ENCODE measurements around the gene CRTC1.
"Not testable (repeated sequence)": the region's sequence is repeated elsewhere in the genome, so short reads cannot be mapped to it uniquely, and the experiment has no call there.

CRTC1 gene

DNA sequence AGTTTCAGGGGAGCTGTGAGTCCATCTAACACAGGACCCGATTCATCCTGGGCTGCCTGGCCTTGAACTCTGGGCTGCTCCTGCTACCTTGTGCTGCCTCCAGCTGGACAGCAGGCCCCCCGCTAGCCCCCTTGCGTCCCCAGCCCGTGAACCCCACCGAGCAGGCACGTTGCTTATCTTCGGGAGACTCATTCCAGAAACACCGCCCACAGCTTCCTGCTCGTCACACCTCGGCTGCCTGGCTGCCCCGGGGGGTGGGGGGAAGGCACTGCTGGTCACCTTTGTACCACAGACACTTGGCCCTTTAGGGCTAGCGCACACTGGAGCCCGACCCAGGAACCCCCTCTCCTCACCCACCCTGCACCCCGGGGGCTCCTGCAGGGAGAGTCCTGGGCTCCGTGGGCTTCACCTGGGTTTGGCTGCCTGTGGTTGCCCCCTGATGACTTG is 48.1 kb downstream of the CRTC1 start:
- DNase-seq = no peak

DNA sequence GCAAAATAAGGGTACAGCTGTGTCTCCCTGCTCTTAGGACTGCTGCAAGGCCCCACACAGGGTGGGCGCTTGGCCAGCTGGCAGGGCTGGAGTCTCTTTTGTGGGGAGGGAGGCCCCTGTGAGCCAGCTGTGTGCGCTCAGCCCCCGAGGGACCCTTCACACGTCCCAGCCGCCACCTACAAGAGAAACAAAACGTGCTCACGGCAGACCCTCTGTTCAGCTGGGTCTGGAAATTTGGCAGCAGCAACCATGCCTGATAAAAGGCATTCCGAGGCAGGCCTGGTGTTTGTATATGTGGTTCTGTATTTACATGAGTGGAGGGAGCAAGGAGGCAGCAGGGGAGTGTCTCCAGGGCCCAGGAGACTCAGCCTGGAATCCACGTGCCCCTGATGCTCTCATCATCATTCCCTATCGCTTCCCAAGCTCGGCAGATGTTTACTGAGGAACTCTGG is 49.7 kb downstream of the CRTC1 start:
- DNase-seq = no peak

DNA sequence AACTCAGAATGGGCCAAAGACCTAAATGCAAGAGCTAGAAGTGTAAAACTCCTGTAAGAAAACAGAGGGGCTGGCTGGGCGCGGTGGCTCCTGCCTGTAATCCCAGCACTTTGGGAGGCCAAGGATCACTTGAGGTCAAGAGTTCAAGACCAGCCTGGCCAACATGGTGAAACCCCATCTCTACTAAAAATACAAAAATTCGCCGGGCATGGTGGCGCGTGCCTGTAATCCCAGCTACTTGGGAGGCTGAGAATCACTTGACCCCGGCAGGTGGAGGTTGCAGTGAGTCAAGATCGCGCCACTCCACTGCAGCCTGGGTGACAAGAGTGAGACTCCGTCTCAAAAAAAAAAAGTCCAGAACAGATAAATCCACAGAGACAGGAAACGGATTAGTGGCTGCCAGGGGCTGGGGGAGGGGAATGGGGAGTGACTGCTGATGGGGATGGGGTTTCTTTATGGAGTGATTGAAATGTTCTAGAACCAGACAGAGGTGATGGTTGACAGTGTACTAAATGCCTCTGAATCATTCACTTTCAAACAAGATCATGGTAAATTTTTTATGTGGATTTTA is 50.4 kb downstream of the CRTC1 start:
- not testable (repeated sequence) for DNase-seq

DNA sequence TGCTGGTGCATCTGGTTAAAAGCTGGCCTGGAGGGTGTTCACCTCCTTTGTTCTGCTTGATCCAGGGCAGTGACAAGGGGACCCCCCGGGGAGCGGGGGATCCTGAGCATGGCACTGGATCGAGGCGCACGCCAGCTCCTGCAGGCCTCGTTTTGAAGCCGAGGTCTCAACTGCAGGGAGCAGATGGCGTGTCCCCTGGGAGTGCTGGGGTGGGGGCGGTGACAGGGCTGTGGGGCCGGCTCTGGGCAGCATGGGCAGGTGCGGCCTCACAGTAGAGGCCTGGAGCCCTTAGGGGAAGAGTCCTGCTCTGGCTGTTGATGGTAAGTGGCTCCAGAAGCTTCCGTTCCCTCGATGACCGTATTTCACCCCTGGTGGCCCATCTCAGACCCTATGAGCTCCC is 51.8 kb downstream of the CRTC1 start:
- no peak for DNase-seq

DNA sequence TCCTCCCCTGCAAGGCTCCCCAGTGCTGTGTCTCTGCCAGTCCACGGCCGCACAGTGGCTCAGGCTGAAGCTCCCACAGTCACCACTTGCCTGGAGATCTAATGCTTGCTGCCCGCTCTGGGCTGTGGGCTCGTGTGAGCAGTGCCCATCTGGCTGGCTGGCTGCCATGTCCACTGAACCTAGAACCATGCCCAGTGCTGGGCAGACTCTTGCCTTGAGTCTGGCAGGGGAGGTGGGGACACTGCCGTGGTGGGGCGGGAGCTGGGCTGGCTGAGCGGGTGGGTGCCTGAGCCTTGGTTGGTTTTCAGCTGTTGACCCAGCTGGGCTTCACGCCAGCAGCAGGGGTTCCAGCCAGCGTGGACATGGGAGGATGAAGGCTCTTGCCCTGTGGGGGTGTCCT is 52.3 kb downstream of the CRTC1 start:
- no peak for DNase-seq

DNA sequence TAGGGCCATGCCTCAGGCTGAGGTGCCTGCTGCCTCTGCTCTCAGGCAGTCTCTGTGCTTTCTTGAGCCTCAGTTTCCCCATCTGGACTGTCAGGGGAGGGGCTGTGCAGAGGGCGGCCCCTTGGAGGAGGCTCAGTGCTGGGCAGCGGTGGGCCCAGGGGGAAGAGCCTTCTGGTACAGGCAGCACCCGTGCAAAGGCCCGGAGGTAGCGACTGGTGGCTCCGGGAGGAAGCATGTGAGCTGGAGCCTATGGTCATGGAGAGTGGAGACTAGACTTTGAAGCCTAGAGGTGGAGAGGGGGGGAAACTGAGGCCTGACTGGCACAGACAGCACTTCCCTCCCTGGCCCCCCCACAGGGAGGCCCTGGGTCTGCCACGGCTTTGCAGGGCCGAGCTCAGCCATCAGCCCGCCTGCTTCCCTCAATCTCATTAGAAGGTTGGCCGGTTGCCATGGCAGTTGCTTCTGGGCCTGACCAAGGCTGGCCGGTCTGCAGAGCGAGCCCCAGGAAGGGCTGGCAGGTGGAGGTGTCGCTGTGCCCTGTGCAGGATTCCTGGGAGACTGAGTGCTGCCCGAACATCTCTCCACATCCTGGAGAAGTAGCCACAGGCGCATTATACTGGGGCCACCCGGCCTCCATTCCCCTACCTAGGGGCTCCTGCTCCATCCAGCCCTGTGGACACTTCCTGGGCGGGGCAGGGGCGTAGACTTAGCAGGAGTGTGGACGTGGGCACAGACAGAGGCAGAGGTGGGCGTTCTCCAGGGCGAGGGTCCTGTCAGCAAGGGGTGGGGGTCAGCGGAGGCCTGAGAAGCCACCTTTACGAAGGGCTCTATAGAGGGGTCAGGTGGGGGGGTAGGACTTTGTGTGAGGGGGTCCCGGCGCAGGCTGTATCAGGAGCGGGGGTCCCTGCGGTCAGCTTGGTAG is 53.2 kb downstream of the CRTC1 start:
- DNase-seq = no peak

DNA sequence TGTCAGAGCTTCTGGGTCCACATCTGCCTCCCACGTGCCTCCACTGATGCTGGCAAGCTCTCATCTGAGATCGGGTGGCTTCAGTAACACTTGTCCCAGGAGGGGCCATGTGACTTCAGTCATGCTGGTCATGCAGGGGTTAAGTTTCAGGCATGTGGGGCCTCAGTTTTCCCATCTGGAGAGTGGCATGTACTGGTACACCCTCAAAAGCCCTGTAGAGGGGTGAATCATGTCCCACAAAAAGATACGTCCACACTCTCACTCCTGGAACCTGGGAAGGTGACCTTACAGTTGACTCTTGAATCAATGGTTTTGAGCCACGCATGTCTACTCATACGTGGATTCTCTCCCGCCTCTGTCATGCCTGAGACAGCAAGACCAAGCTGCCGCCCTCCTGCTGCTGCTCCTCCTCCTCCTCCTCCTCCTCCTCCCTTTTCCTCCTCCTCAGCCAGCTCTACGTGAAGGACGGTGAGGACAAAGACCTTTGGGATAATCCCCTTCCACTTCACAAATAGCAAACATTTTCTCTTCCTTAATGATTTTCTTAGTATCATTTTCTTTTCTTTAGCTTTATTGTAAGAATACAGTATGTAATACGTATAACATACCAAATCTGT is 54.0 kb downstream of the CRTC1 start:
- DNase-seq = no peak

DNA sequence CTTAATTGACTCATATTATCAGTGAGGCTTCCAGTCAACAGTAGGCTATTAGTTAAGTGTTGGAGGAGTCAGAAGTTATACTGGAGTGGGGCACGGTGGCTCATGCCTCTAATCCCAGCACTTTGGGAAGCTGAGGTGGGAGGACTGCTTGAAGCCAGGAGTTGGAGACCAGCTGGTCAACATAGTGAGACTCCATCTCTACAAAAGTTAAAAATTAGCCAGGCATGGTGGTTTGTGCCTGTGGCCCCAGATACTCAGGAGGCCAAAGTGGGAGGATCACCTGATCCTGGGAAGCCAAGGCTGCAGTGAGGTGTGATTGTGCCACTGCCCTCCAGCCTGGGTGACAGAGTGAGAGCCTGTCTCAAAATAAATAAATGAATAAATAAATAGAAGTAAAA is 54.5 kb downstream of the CRTC1 start:
- DNase-seq = no peak

DNA sequence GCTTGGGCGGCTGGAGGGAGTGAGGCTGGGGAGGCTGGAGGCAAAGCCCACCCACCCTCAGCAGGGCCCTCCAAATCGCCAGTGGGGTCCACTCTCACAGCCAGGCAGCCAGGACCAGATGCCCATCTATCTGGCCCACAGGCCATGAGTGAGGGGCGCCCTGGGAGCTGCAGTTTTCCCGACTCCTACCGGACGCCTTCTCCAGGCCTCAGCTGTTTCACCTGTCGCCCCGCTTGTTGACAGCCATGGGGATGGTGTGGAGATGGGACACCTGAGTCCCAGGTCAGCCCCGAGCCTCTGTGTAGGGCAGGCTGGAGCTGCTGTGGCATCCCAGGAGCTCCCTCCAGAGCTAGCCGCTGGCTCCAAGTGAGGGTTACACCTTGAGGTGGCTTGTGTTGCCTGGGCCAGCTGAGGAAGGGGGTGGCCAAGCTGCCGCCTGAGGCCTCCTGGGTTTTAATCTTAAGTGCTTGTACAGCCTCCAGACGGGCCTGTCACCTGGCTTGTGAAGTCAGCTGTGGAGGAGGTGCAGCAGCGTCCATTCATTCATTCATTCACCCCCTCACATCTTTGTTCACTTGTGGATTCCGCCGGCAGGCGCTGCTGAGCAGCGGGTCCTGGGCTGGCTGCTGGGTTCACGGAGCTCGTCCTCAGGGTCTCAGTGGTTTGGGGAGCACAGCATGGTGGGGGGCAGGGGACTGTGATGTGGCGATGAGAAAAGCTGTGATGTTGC is 55.6 kb downstream of the CRTC1 start:
- DNase-seq = no peak

DNA sequence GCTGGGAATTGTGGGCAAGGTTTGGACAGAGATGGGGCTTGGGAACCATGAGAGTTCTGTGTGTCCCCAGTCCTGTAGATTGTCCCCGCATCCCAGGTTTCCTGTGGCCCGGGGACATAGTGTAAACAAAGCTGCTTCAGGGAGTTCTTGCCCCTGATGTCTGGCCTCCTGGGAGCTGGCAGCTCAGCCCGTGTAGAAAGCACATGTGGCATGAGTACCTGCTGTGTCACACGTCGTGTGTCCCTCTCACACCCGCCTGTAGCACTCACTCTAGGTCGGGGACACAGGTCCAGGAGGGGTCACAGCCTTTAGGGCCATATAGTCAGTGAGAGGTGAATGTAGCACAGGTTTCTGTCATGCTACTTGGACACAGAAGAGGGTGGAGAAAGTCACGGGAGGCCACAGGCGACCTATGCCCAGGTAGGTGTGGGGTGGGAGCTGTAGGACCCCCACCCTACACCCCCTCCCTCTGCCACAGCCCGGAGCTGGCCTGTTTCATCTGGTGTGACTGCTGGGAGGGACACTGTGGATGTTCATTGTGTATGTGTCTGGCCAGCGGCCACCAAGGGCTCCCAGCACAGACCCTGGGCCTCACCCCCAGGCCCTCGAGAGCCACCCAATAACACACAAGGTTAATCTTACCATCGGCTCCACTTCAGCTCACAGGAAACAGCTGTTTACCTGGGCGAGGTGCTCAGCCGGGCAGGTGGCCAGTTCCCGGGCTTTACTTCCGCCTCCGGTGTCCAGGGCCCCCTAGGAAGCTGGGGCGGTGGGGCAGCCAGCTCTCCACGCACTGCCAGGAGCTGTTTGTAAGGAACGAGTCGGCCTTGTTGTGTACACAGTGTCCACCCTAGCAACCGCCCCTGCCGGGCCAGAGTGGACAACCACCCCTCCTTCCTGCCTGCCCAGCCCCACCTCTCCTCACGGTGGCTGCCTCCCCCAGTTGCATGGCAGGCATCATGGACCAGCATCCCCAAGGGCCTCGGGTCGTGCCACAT is 57.9 kb downstream of the CRTC1 start:
- no peak for DNase-seq

DNA sequence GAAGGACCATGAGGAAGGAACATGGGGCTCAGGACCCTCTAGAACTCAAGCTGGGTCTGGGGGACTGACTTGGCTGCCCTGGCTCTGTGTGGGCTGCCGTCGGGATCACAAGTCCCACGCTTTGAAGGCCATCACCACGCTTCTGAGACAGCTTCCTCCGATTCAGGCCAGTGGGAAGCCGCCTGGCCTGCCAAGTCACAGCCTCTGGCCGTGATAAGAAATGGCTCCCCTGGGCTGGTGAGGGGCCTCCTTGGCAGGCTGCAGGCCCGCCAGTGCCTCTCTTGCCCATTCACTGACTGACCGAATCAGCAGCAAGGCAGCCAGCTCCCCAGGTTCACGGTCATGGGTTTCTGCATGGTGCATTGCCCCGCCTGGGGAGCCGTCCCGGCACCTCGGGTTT is 58.8 kb downstream of the CRTC1 start:
- DNase-seq = no peak

DNA sequence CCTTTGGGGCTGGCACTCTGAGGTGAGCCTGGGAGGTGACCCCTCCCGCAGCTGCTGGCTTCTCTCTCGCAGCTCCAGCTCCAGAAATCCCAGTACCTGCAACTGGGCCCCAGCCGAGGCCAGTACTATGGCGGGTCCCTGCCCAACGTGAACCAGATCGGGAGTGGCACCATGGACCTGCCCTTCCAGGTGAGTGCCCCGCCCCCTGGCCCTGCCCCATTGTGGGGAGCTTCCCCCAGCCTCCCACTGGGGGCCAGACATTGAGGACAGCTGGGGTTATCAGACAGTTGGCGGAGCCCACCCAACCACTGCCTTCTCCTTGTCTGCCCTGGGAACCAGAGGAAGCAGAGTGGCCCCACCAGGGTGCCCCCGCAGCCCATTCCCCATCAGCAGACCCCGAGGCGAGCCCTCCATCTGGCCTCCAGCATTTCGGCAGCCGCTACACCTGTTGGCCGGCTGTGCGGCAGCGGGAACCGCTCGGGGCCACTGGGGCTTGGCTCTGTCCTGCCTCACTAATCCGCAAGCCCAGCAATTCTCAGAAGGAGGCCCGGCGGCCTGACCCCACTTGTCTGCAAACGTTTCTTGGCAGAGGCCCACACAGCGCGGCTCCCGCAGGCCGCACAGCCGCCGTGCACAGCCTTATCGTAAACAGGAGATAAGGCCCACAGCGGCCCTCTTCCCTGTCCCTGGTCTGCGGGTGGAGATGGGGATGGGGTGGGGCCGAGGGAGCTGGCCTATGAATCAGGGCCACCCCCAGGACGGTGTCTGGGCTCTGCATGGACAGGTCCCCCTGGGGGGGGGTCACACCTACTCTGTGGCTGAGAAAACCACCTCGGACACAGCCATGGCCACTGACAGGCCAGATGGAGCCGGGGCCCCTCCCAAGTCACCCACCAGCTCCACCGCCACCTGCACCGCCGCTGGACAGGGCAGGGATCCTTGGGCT is 59.6 kb downstream of the CRTC1 start:
- no peak for DNase-seq

DNA sequence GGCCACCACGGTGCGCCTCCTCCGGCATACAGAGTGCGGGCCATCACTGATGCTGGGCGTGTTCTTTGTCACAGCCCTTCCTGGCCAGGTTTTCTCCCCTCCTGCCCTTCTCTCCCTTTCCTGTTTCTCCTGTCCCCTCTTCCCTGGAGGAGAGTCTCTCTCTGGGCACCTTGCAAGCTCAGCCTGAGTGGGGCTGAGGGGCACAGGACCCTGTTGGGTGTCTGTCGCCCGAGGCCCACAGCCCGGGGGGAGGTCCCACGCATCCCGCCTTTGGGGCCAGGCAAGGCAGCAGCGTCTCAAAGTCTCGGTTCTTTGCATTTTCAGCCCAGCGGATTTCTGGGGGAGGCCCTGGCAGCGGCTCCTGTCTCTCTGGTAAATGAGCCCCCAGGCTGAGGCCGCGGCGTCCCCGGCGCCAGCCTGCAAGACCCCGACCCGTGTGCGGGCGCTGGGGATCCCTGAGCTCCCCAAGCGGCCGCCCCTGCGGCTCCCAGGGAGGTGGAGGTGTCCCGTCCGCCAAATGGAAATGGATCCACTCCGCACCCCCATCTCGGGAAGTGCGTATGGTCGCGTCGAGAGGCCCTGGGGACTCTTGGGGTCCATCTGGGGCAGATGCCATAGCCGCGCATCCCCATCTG is 60.4 kb downstream of the CRTC1 start:
- no peak for DNase-seq

DNA sequence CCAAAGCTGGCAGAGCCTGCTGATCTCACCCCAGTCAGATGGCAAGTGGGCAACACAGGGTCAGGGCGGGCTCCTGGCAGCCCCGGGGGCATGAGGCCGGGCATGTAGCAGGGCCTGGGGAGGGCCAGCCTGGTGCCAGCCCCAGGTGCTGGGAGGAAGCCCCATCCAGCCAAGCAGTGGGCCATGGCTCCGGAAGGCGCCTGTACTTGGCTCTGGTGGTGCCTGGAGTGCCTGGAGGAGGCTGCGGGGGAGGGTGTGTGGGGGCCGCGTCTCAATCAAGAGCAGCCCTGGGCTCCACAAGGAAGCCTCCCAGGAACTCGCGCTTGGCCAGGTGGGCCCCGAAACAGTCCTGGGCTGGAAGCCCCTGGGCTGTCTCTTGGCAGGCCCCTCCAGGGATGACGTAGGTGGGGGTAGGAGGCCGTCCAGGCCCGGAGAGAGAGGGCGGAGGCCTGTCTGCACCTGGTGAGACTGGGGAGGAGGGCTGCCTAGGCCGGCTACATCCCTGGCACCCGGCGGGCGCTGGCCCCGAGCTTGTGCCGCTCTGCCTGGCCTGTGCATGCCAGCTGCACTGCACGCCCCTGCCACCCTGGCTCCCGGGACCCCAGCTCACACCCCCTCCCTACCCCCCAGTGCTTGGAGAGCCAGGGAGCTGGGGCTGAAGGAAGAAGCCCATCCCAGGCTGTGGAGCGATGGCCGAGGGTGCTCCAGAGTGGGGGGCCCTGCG is 61.7 kb downstream of the CRTC1 start:
- no peak for DNase-seq

DNA sequence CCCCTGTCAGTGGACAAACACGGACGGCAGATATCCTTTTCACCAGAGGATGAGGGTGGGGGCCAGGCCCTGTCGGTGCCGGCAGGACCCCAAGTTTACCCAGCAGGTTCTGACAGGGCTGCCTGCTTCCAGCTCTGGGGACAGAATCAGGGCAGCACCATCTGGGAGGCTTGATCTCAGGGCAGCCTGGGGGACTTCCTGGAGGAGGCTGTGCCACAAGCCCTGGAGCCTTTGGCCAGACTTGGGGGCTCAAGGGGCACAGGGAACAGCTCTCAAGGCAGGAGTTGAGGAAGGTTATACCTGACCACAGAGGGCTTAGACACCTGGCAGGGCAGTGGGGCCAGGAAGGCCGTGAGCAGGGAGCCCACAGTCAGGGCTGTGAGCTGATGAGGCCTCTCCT is 62.5 kb downstream of the CRTC1 start:
- DNase-seq = no peak

DNA sequence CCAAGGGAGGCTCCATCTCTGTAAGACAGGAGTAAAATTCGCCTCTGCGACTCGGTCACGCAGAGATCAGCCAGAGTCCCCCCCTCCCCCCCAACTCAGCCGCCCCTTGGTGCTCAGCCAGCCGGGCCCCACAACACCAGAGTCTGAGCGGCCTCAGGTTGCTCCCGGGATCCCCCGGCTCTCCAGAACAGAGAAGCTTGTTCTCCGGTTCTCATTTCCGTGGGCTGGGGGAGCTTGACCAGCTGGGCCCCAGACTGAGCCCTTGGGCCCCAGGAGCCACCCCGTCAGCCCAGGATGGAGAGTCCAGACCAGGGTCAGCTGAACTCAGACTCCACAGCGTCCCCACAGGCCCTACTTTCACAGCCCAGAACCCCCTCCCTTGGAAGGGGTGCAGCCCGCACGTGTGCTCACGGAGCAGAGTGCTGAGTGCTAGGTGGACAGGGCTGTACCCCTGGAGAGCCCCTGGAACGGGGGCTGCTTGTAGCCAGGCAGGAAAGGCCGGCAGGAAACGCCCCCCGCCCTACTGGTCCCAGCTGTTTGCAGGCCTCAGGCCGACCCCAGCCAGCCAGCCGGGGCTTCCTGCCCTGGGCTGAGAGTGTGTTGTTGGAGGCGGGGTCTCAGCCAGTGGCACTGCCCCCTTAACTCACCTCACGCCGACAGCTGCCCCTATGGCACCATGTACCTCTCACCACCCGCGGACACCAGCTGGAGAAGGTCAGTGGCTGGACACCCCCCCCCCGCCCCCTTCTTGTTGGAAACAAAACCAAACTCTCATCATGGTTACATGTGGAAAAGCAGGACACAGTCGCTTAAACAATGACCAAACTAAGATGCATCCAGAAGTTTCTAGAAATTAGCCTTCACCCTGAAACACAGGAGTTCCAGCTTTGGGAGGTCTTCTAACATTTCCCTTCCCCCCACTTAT is 63.2 kb downstream of the CRTC1 start:
- DNase-seq = no peak

DNA sequence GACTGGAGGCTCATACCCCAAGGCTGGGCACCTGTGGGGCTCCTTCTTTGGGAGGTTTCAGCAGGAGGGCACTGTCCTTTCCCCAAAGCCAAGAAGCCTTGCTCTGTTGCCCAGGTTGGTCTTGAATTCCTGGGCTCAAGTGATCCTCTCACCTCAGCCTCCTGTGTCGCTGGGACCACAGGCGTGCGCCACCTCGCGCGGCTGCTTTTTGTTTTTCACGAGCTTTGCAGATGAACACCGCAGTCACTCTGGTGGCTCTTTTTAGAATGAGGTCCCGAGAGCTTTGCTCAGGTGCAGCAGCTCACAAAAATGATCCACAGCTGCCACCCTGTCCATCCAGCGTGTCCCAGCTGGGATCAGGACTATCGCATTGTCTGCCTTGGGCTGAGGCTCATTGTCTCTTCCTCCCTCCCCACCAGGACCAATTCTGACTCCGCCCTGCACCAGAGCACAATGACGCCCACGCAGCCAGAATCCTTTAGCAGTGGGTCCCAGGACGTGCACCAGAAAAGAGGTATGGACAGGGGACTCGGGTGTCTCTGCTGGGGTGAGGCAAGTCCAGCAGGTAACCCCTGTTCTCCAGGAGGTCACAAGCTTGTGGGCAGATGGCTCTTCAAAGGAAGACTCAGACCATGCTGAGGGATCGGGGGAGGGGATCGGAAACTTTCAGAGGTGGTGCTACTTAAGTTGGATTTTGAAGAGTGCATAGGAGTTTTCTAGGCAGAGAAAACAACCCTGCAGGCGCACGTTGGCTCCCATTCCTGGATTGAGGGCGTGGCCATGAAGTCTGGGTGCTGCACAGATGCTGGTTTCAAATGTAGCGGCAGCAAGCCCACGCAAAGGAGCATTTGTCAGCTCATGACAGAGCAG is 66.1 kb downstream of the CRTC1 start:
- DNase-seq = no peak
